NB4 (cell line): ENCODE measurements around the gene PATE1.

Experiments
- MYC ChIP-seq: IDR thresholded peaks from 2 replicates; pipeline ENCODE4 v1.6.1; 2011; ENCODE audit warnings: low read depth, low read length
- POLR2A ChIP-seq: IDR thresholded peaks from 2 replicates; pipeline ENCODE4 v1.6.1; 2011; ENCODE audit warnings: mild to moderate bottlenecking; ENCODE audit not compliant: insufficient read length; ENCODE audit errors: extremely low read depth
- TF ChIP-seq, protein P1 (sequence below): IDR thresholded peaks from one replicate; pipeline ENCODE4 v1.5.1; 2012; ENCODE audit warnings: low read depth, low read length

- TF ChIP-seq, protein P1, sequence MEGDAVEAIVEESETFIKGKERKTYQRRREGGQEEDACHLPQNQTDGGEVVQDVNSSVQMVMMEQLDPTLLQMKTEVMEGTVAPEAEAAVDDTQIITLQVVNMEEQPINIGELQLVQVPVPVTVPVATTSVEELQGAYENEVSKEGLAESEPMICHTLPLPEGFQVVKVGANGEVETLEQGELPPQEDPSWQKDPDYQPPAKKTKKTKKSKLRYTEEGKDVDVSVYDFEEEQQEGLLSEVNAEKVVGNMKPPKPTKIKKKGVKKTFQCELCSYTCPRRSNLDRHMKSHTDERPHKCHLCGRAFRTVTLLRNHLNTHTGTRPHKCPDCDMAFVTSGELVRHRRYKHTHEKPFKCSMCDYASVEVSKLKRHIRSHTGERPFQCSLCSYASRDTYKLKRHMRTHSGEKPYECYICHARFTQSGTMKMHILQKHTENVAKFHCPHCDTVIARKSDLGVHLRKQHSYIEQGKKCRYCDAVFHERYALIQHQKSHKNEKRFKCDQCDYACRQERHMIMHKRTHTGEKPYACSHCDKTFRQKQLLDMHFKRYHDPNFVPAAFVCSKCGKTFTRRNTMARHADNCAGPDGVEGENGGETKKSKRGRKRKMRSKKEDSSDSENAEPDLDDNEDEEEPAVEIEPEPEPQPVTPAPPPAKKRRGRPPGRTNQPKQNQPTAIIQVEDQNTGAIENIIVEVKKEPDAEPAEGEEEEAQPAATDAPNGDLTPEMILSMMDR: no peak
- no peak for TF ChIP-seq POLR2A
- TF ChIP-seq MYC: no peak
Measured at GRCh38 chr11:125740617-125741016, 5.5 kb upstream of the PATE1 start.
